Choroid plexus epithelial cell (primary cell): ENCODE results near the gene MST1.

Experiments
- DNase-seq: peaks from one replicate; pipeline ENCODE4 v3.0.0-alpha.2; 2010; ENCODE audit warnings: low read depth
- H3K4me3 ChIP-seq: 2 replicates; pipeline ENCODE4 v1.5.1; 2011; ENCODE audit warnings: low read depth, mild to moderate bottlenecking, control low read depth, low read length, moderate library complexity
- TF ChIP-seq, protein P1 (sequence below): conservative IDR thresholded peaks from 2 replicates; pipeline ENCODE4 v1.5.1; 2011; ENCODE audit warnings: low read depth, mild to moderate bottlenecking, control low read depth, inconsistent platforms, low read length, moderate library complexity

Gene MST1

GRCh38 chr3:49662720-49663413 lies 26.4 kb downstream of the MST1 start:
- DNase-seq, result no peak
- TF ChIP-seq, protein P1, sequence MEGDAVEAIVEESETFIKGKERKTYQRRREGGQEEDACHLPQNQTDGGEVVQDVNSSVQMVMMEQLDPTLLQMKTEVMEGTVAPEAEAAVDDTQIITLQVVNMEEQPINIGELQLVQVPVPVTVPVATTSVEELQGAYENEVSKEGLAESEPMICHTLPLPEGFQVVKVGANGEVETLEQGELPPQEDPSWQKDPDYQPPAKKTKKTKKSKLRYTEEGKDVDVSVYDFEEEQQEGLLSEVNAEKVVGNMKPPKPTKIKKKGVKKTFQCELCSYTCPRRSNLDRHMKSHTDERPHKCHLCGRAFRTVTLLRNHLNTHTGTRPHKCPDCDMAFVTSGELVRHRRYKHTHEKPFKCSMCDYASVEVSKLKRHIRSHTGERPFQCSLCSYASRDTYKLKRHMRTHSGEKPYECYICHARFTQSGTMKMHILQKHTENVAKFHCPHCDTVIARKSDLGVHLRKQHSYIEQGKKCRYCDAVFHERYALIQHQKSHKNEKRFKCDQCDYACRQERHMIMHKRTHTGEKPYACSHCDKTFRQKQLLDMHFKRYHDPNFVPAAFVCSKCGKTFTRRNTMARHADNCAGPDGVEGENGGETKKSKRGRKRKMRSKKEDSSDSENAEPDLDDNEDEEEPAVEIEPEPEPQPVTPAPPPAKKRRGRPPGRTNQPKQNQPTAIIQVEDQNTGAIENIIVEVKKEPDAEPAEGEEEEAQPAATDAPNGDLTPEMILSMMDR, result no peak
- no peak overlapping the region for H3K4me3 ChIP-seq

DNA sequence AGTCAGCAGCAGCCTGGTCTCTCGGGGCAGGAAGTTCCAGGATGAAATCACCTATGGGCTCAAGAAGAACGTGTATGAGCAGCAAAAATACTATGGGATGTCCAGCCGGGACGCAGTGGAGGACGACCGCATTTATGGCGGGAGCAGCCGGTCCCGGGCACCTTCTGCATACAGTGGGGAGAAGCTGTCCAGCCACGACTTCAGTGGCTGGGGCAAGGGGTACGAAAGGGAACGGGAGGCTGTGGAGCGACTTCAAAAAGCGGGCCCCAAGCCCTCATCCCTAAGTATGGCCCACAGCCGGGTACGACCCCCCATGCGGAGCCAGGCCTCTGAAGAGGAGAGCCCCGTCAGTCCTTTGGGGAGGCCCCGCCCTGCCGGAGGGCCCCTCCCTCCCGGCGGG lies 27.3 kb downstream of the MST1 start:
- DNase-seq, result no peak
- H3K4me3 ChIP-seq, result no peak overlapping the region
- TF ChIP-seq, protein P1, result no peak

DNA sequence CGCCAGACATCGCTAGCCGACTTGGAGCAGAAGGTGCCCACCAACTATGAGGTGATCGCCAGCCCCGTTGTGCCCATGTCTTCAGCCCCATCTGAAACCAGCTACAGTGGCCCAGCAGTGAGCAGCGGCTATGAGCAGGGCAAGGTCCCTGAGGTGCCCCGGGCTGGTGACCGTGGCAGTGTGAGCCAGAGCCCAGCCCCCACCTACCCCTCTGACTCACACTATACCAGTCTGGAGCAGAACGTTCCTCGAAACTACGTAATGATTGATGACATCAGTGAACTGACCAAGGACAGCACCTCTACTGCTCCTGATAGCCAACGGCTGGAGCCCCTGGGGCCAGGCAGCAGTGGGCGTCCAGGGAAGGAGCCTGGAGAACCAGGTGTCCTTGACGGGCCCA lies 28.0 kb downstream of the MST1 start:
- TF ChIP-seq, protein P1, result no peak
- no peak for DNase-seq
- H3K4me3 ChIP-seq, result no peak overlapping the region

GRCh38 chr3:49659756-49660155 lies 29.5 kb downstream of the MST1 start:
- DNase-seq, result no peak
- TF ChIP-seq, protein P1, result no peak
- H3K4me3 ChIP-seq, result no peak overlapping the region

DNA sequence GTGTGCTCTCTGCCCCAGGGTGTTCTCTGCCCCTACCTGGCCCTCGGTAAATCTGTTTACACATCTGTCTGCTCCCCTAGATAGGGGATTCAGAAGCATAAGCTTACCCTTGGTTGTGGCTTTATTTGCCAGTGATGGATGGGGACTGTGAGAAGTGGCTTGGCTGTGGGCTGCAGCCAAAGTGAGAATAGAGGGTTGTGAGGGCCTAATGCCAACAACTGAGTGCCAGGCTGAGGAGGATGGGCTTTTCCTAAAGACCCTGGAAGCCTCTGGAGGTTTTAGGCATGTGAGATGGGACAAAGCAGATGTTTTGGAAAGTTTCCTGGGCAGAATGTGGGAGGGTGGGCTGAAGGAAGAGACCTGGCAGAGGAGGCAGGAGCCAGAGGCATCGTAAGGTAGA lies 30.6 kb downstream of the MST1 start:
- DNase-seq, result no peak
- TF ChIP-seq, protein P1, result no peak
- no peak overlapping the region for H3K4me3 ChIP-seq

DNA sequence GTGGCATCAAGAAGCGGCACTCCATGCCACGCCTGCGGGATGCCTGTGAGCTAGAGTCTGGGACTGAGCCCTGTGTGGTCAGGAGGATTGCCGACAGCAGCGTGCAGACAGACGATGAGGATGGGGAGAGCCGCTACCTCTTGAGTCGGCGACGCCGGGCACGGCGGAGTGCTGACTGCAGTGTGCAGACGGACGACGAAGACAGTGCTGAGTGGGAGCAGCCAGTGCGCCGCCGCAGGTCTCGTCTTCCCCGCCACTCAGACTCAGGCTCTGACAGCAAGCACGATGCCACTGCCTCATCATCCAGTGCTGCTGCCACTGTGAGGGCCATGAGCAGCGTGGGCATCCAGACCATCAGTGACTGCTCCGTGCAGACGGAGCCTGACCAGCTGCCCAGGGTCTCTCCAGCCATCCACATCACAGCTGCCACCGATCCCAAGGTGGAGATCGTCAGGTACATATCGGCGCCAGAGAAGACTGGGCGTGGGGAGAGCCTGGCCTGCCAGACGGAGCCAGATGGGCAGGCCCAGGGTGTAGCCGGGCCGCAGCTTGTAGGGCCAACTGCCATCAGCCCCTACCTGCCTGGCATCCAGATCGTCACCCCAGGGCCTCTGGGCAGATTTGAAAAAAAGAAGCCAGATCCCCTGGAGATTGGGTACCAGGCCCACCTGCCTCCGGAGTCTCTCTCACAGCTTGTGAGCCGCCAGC lies 31.9 kb downstream of the MST1 start:
- TF ChIP-seq, protein P1, result no peak
- no peak overlapping the region for H3K4me3 ChIP-seq
- DNase-seq, result no peak
